Measurements from ENCODE around the gene IRF2.

IRF2 gene

DNA sequence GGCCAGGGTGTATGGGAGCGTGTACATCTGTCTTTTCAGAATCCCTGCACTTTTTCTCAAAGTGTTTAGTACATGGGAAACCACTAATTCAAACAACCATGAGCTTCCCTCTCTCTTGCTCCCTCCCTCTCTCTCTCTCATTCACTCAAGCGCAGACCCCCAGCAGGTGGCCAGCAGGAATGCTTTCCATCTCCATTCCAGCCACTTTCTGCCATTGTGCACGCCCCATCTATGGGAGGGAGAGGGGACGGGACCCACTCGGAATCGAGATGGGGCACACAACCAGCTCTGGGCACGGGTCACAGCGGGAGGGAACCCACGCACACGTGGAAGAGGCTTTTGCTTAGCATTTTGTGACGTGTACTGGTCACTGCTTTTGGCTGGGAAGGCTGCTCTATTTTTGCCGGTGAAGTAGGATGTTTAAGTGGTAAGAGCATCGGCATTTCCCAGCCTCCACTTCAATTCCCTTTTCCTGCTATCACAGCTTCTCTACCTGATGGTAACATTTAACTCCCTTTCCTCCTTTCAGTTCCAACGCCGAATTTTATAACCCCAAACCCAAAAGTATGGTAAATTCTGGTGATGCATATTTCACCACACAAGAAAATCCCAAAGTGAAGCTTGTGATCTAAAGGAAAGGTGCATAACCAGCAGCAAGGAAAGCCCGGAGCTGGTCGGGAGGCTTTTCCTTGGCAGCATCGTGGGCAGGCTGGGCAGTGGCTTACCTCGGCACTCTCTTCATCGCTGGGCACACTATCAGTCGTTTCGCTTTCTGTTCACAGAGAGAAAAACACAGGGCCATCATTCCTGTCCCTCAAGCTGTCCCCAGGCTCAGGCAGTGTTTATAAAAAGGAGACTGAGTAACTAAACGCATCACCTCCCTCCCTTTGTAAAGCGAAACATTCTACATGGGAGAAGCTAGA lies 84.1 kb downstream of the IRF2 start:
- in situ Hi-C loops (cut with HindIII; ENCODE audit: low pct_ligation_motif_present, low sequenced_read_pairs): no loop called here
- no peak for DNase-seq
- TF ChIP-seq CTCF (IDR thresholded peaks at IDR 0.05; ENCODE audit: low read depth, low read length, missing control alignments): no peak
- Histone ChIP-seq H3K36me3 (replicated peaks) (peaks cover 19% of the 10 kb centered on the region), H3K4me3 (ENCODE audit: low read depth, low read length) (no peak overlapping the region), H3K27ac (no peak overlapping the region), H3K27me3 (replicated peaks) (no peaks in the 10 kb centered on the region)

DNA sequence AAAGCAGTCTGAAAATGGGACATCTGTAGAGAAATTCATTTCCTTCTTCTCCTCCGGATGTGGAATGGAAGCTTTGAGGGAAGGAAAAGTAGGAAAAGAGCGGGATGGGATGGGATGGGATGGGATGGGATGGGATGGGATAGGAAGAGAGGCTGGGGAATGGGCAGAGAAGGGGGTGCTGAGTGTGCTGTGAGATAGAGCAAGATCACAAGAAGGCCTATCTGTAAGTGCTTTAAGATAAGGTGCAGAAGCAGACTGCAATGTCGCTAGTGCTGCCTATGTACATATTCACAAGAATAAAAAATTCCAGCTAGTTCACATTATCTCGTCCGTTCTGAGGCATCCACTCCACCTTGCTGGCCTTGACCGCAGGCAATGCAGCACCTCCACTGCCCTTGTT lies 86.2 kb downstream of the IRF2 start:
- Histone ChIP-seq H3K4me3 (ENCODE audit: low read depth, low read length) (no peak overlapping the region), H3K27ac (no peak overlapping the region), H3K27me3 (replicated peaks) (no peaks in the 10 kb centered on the region), H3K36me3 (replicated peaks) (peaks cover 15% of the 10 kb centered on the region)
- TF ChIP-seq CTCF (IDR thresholded peaks at IDR 0.05; ENCODE audit: low read depth, low read length, missing control alignments): no peak
- no peak for DNase-seq
- in situ Hi-C loops (cut with HindIII; ENCODE audit: low pct_ligation_motif_present, low sequenced_read_pairs): no loop called here

- DNase-seq: no peak
- TF ChIP-seq CTCF (IDR thresholded peaks at IDR 0.05; ENCODE audit: low read depth, low read length, missing control alignments): no peak
- H3K36me3 ChIP-seq (replicated peaks): peaks cover 8% of the 10 kb centered on the region
- H3K27ac ChIP-seq: no peak overlapping the region
- no peak overlapping the region for H3K4me3 ChIP-seq (ENCODE audit: low read depth, low read length)
- H3K27me3 ChIP-seq (replicated peaks): no peaks in the 10 kb centered on the region
- in situ Hi-C loops (cut with HindIII; ENCODE audit: low pct_ligation_motif_present, low sequenced_read_pairs): no loop called here
Measured at GRCh38 chr4:184387351-184387750, 87.0 kb downstream of the IRF2 start.

GRCh38 chr4:184386271-184386781 lies 88.0 kb downstream of the IRF2 start:
- no peak for TF ChIP-seq CTCF (IDR thresholded peaks at IDR 0.05; ENCODE audit: low read depth, low read length, missing control alignments)
- H3K4me3 ChIP-seq (ENCODE audit: low read depth, low read length): no peak overlapping the region
- in situ Hi-C loops (cut with HindIII; ENCODE audit: low pct_ligation_motif_present, low sequenced_read_pairs): no loop called here
- peaks cover 5% of the 10 kb centered on the region for H3K36me3 ChIP-seq (replicated peaks)
- no peak overlapping the region for H3K27ac ChIP-seq
- DNase-seq: no peak
- H3K27me3 ChIP-seq (replicated peaks): no peaks in the 10 kb centered on the region

- in situ Hi-C loops (cut with HindIII; ENCODE audit: low pct_ligation_motif_present, low sequenced_read_pairs): no loop called here
- Histone ChIP-seq H3K36me3 (replicated peaks) (peaks cover 5% of the 10 kb centered on the region), H3K27ac (no peak overlapping the region), H3K4me3 (ENCODE audit: low read depth, low read length) (no peak overlapping the region), H3K27me3 (replicated peaks) (no peaks in the 10 kb centered on the region)
- TF ChIP-seq CTCF (IDR thresholded peaks at IDR 0.05; ENCODE audit: low read depth, low read length, missing control alignments): no peak
- DNase-seq: no peak
Measured at GRCh38 chr4:184385705-184386141, 88.6 kb downstream of the IRF2 start.
